Esophagus squamous epithelium (tissue), 5 donors: Measurements from ENCODE around the gene VPS16. TPM values are rescaled to one million over a fixed set of nuclear protein-coding genes. Genes with fewer than 3 reads are reported as not detected.
"Not testable (repeated sequence)": the region's sequence is repeated elsewhere in the genome, so short reads cannot be mapped to it uniquely, and the experiment has no call there.

ENCODE experiments used
- DNase-seq: peaks from one replicate; lab custom pipeline; 2025; lab: John Stamatoyannopoulos, UW
- H3K27ac ChIP-seq, 4 donors: fragments of 200-600 bp; sonication (generic); one replicate each; pipeline ENCODE4 v1.5.1; 2016 to 2019; ENCODE audit warnings: mild to moderate bottlenecking in 1 of 4
- H3K27me3 ChIP-seq, 4 donors: fragments of 200-600 bp; sonication (generic); 1 replicate in 3 of 4; 2 replicates in 1 of 4; pipeline versions ENCODE4 v1.5.1 to v1.6.0; 2017 to 2021; ENCODE audit warnings: antibody characterized with exemption in 1 of 4
- H3K36me3 ChIP-seq, 3 donors: fragments of 200-600 bp; sonication (generic); one replicate each; pipeline ENCODE4 v1.5.1; 2016 to 2019
- H3K4me1 ChIP-seq, 3 donors: fragments of 200-600 bp; sonication (generic); one replicate each; pipeline ENCODE4 v1.5.1; 2017 to 2019
- H3K4me3 ChIP-seq, 4 donors: fragments of 200-600 bp; sonication (generic); 1 replicate in 3 of 4; 2 replicates in 1 of 4; pipeline ENCODE4 v1.5.1; 2016 to 2019; ENCODE audit warnings: mild to moderate bottlenecking in 2 of 4, moderate library complexity in 1 of 4
- H3K9me3 ChIP-seq, 3 donors: fragments of 200-600 bp; sonication (generic); one replicate each; pipeline ENCODE4 v1.5.1; 2016 to 2019
- POLR2A ChIP-seq, 4 donors: fragments of 450-650 bp; IDR thresholded peaks; one replicate each; pipeline ENCODE4 v1.6.1; 2017; ENCODE audit warnings: antibody characterized with exemption in 4 of 4, mild to moderate bottlenecking in 4 of 4, moderate library complexity in 3 of 4
- WGBS, 2 donors: methylation state at CpG; one replicate each; pipeline ENCODE4 v1.1.5; 2018; 5-methylcytosine and 5-hydroxymethylcytosine counted together
- intact Hi-C: fragments of 100-400 bp; cut with DNase I; formaldehyde crosslinking; loops from one replicate; pipeline ENCODE4 v1.15.0; 2022
- total RNA-seq, 4 donors: library from RNA; depleted of rRNA; stranded (reverse); fragments of >200 nt; gene quantifications; one replicate each; pipeline ENCODE4 v1.1.0, GENCODE V29; 2016
- TF ChIP-seq, protein P1 (sequence below), 6 experiments: fragments of 450-650 bp in 4 of 6; fragments of 200-600 bp in 2 of 6; sonication (generic) in 2 of 6; IDR thresholded peaks; one replicate each; pipeline ENCODE4 v1.5.1; 2016 to 2019; ENCODE audit warnings: antibody characterized with exemption in 6 of 6, mild to moderate bottlenecking in 4 of 6, moderate library complexity in 4 of 6
- donor health status: DM: yes; HTN: yes; CAD: no.

Gene VPS16
- total RNA-seq, 4 donors from 2014 or later = 20.9 to 36.7 (median 28.5) TPM

DNA sequence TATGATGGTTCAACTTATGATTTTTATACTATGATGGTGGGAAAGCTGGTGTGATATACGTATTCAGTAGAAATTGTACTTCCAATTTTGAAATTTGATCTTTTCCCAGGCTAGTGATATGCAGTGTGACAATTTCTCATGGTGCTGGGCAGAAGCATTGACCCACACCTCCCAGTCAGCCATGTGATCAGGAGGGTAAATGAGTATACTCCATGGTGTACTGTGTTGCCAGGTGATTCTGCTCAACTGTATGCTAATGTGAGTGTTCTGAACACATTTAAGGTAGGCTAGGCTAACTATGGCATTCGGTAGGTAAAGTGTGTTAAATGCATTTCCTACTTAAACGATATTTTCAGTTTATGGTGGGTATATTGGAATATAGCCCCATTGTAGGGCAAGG, 51.8 kb downstream of the VPS16 start:
- Histone ChIP-seq H3K36me3 (no peaks in the 10 kb centered on the region), H3K27ac (no peak overlapping the region), H3K9me3 (peaks cover 0 to 5% (median 0%) of the 10 kb centered on the region in 3 donors), H3K27me3 (no peaks in the 10 kb centered on the region), H3K4me3 (no peak overlapping the region), H3K4me1 (peaks cover 3 to 30% (median 7%) of the 10 kb centered on the region in 3 donors)
- TF ChIP-seq, protein P1, sequence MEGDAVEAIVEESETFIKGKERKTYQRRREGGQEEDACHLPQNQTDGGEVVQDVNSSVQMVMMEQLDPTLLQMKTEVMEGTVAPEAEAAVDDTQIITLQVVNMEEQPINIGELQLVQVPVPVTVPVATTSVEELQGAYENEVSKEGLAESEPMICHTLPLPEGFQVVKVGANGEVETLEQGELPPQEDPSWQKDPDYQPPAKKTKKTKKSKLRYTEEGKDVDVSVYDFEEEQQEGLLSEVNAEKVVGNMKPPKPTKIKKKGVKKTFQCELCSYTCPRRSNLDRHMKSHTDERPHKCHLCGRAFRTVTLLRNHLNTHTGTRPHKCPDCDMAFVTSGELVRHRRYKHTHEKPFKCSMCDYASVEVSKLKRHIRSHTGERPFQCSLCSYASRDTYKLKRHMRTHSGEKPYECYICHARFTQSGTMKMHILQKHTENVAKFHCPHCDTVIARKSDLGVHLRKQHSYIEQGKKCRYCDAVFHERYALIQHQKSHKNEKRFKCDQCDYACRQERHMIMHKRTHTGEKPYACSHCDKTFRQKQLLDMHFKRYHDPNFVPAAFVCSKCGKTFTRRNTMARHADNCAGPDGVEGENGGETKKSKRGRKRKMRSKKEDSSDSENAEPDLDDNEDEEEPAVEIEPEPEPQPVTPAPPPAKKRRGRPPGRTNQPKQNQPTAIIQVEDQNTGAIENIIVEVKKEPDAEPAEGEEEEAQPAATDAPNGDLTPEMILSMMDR (IDR thresholded peaks at IDR 0.05) = no peak
- TF ChIP-seq POLR2A (IDR thresholded peaks at IDR 0.05) = no peak
- DNase-seq = no peak
- 91 to 100% methylated on average over 3 of the region's 3 CpGs for WGBS, 2 donors
- intact Hi-C loops = no loop called here

DNA sequence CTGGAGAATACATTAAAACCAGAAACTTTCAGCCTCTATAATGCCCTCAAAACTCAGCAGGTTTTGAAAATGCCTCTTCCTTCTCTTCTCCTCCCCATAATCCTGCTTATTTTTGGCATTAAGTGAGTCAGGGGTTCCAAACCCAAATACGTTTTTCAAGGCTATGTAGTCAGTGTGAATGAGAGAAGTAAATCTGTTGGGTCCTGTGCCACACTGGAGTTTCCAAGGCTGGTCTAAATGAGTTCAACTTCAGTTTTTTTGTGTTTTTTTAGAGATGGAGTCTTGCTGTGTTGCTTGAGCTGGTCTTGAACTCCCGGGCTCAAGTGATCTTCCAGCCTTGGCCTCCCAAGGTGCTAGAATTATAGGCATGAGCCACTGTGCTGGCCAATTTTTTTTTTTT, 53.7 kb downstream of the VPS16 start:
- no peak overlapping the region for H3K27ac ChIP-seq
- intact Hi-C loops = no loop called here
- peaks cover 0 to 5% (median 0%) of the 10 kb centered on the region in 3 donors for H3K9me3 ChIP-seq
- H3K27me3 ChIP-seq = no peaks in the 10 kb centered on the region
- TF ChIP-seq, protein P1 (IDR thresholded peaks at IDR 0.05) = no peak
- TF ChIP-seq POLR2A (IDR thresholded peaks at IDR 0.05) = no peak
- no peak for DNase-seq
- 88 to 94% methylated on average over 2 of the region's 2 CpGs for WGBS, 2 donors
- H3K4me3 ChIP-seq = no peak overlapping the region
- H3K36me3 ChIP-seq = no peaks in the 10 kb centered on the region
- peaks cover 3 to 22% (median 7%) of the 10 kb centered on the region in 3 donors for H3K4me1 ChIP-seq

DNA sequence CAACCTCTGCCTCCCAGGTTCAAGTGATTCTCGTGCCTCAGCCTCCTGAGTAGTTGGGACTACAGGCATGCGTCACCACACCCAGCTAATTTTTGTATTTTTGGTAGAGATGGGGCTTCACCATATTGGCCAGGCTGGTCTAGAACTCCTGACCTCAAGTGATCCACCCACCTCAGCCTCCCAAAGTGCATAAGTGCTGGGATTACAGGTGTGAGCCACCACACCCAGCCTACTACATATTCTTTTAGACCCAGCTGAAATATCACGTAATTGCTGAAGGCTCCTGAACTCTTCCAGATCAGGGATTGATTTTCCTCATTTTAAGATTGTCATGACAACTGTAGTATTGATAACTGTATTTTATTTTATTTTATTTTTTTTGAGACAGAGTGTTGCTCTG, 54.6 kb downstream of the VPS16 start:
- intact Hi-C loops, DNase-seq, H3K9me3 ChIP-seq, H3K27ac ChIP-seq, H3K27me3 ChIP-seq, H3K4me3 ChIP-seq, H3K36me3 ChIP-seq: not testable (repeated sequence)
- WGBS, 2 donors = 96 to 98% methylated on average over 3 of the region's 3 CpGs
- H3K4me1 ChIP-seq = peaks cover 0 to 12% (median 3%) of the 10 kb centered on the region in 3 donors

DNA sequence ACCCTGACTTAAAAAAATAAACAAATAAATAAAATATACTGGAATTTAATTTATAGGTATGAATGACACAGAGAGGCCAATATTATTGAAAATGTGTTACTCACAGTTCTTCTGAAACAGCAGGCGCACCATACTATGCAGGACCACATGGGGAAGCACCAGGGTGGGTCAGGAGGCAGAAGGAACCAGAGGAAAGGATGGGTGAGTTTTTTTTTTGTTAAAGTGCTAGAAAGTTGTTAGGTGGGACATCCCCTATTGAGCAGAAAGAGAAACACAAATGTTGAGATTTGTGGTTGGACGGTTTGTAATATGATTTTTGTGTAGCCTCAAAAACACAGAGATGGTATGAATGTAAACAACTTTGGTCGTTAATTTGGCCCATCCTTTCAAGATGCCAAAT, 58.7 kb downstream of the VPS16 start:
- TF ChIP-seq POLR2A (IDR thresholded peaks at IDR 0.05) = no peak
- TF ChIP-seq, protein P1 (IDR thresholded peaks at IDR 0.05) = no peak
- WGBS, 2 donors = 78 to 88% methylated on average over 3 of the region's 3 CpGs
- intact Hi-C loops = no loop called here

DNA sequence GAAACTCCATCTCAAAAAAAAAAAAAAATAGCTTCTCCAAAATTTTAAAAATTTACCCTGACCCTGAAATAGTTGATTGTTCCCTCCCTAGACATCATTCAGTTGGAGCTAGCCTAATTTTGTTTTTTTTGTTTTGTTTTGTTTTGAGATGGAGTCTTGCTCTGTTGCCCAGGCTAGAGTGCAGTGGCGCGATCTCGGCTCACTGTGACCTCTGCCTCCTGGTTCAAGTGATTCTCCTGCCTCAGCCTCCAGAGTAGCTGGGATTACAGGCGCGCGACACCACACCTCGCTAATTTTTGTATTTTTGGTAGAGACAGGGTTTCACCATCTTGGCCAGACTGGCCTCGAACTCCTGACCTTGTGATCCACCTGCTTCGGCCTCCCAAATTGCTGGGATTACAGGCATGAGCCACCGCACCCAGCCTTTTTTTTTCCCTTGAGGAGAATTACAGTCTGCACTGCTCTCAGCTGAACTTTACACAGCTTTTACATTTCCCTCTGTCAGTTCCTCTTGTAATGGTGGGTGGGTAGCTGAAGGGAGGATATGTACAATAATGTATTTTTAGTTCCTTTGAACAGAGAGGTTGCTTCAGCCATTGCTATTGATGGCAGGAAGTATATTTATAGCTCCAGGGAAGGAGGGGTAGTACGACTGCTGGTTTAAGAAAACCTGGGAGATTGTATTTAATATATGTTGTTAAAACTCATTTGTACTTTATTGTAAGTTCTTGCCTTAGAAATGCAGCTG, 60.5 kb downstream of the VPS16 start:
- Histone ChIP-seq H3K4me1 (peaks cover 0 to 7% (median 0%) of the 10 kb centered on the region in 3 donors), H3K9me3 (no peaks in the 10 kb centered on the region), H3K4me3 (no peak overlapping the region), H3K27me3 (no peaks in the 10 kb centered on the region), H3K27ac (no peak overlapping the region), H3K36me3 (no peaks in the 10 kb centered on the region)
- DNase-seq = no peak
- intact Hi-C loops = no loop called here
- 83 to 94% methylated on average over 11 of the region's 11 CpGs for WGBS, 2 donors
- no peak for TF ChIP-seq POLR2A (IDR thresholded peaks at IDR 0.05)
- TF ChIP-seq, protein P1 (IDR thresholded peaks at IDR 0.05) = no peak

More for the DNA sequence above, 58.7 kb downstream of the VPS16 start:
- peaks cover 0 to 5% (median 0%) of the 10 kb centered on the region in 3 donors for H3K9me3 ChIP-seq
- peaks cover 0 to 7% (median 0%) of the 10 kb centered on the region in 3 donors for H3K4me1 ChIP-seq
- no peak overlapping the region for H3K27ac ChIP-seq
- H3K36me3 ChIP-seq = no peaks in the 10 kb centered on the region
- no peak overlapping the region for H3K4me3 ChIP-seq
- DNase-seq = no peak
- H3K27me3 ChIP-seq = no peaks in the 10 kb centered on the region
